ENCODE data around the gene MOAP1. TPM values are rescaled to one million over a fixed set of nuclear protein-coding genes. Genes with fewer than 3 reads are reported as not detected.
"Not testable (repeated sequence)": the region's sequence is repeated elsewhere in the genome, so short reads cannot be mapped to it uniquely, and the experiment has no call there.

MOAP1 gene
- polyA plus RNA-seq, 3 donors from 2014 or later: 68.0 to 124 (median 90.4) TPM

DNA sequence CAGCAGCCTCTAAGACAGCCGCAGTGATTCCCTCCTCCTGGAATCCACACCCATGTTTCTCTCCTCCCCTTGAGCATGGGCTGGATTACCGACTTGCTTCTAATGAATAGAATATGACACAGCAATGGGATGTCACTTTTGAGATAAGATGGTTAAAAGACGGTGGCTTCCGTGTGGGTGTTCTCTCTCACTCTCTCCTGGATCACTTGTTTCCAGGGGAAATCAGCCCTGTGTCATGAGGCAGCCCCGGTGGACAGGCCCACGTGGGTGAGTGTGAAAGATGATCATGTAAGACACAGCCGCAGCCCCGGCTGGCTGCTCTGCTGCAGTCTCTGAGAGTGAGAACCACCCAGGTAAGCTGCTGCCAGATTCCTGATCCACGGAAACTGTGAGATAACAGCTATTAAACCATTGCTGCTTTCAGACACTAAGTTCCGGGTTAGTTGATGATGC lies 10.7 kb downstream of the MOAP1 start:
- Mint-ChIP-seq H3K27ac (no peak overlapping the region), H3K36me3 (no peaks in the 10 kb centered on the region), H3K27me3 (ENCODE audit: low read depth in 3 of 3) (peaks cover 0 to 5% (median under 1%) of the 10 kb centered on the region in 3 donors), H3K4me1 (no peaks in the 10 kb centered on the region), H3K4me3 (no peak overlapping the region), H3K9me3 (no peaks in the 10 kb centered on the region)
- DNase-seq: no peak

DNA sequence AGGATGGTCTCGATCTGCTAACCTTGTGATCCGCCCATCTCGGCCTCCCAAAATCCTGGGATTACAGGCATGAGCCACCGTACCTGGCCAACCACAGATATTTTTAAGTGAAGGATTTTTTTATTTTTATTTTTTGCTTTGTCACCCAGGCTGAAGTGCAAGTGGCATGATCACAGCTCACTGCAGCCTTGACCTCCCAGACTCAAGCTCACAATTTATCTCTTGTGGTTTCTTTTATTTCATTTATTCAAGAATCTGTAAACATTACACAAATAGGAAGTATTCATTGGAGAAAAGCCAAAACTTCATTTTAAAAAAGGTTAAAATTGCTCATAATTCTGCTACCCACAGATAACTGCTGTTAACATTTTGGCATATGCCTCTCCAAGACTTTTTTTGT lies 13.3 kb downstream of the MOAP1 start:
- DNase-seq: no peak
- H3K36me3 Mint-ChIP-seq: no peaks in the 10 kb centered on the region
- H3K27me3 Mint-ChIP-seq (ENCODE audit: low read depth in 3 of 3): peaks cover 0 to 6% (median 2%) of the 10 kb centered on the region in 3 donors
- no peaks in the 10 kb centered on the region for H3K4me1 Mint-ChIP-seq
- no peak overlapping the region for H3K4me3 Mint-ChIP-seq
- no peak overlapping the region for H3K27ac Mint-ChIP-seq
- H3K9me3 Mint-ChIP-seq: no peaks in the 10 kb centered on the region

DNA sequence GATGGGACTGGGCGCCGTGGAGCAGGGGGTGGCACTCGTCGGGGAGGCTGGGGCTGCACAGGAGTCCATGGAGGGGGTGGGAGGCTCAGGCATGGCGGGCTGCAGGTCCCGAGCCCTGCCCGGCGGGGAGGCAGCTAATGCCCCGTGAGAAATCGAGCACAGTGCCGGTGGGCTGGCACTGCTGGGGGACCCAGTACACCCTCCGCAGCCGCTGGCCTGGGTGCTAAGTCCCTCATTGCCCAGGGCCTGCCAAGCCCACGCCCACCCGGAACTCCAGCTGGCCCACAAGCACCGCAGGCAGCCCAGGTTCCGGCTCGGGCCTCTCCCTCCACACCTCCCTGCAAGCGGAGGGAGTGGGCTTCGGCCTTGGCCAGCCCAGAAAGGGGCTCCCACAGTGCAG lies 14.6 kb downstream of the MOAP1 start:
- not testable (repeated sequence) for H3K9me3 Mint-ChIP-seq; H3K27me3 Mint-ChIP-seq (ENCODE audit: low read depth in 3 of 3); H3K4me3 Mint-ChIP-seq; DNase-seq; H3K27ac Mint-ChIP-seq; H3K36me3 Mint-ChIP-seq; H3K4me1 Mint-ChIP-seq

DNA sequence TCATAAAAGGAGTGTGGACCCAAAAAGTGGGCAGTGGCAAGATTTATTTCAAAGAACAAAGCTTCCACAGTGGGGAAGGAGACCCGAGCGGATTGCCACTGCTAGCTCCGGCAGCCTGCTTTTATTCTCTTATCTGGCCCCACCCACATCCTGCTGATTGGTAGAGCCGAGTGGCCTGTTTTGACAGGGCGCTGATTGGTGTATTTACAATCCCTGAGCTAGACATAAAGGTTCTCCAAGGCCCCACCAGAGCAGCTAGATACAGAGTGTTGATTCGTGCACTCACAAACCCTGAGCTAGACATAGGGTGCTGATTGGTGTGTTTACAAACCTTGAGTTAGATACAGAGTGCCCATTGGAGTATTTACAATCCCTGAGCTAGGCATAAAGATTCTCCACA lies 15.1 kb downstream of the MOAP1 start:
- not testable (repeated sequence) for DNase-seq; H3K4me3 Mint-ChIP-seq; H3K9me3 Mint-ChIP-seq; H3K4me1 Mint-ChIP-seq; H3K36me3 Mint-ChIP-seq; H3K27me3 Mint-ChIP-seq (ENCODE audit: low read depth in 3 of 3); H3K27ac Mint-ChIP-seq

GRCh38 chr14:93168610-93169009 lies 16.1 kb downstream of the MOAP1 start:
- not testable (repeated sequence) for H3K27me3 Mint-ChIP-seq (ENCODE audit: low read depth in 3 of 3); H3K4me3 Mint-ChIP-seq; H3K27ac Mint-ChIP-seq; H3K9me3 Mint-ChIP-seq; H3K4me1 Mint-ChIP-seq; H3K36me3 Mint-ChIP-seq; DNase-seq

GRCh38 chr14:93165271-93166265 lies 19.1 kb downstream of the MOAP1 start:
- not testable (repeated sequence) for H3K27ac Mint-ChIP-seq; H3K9me3 Mint-ChIP-seq; DNase-seq; H3K27me3 Mint-ChIP-seq (ENCODE audit: low read depth in 3 of 3); H3K4me1 Mint-ChIP-seq; H3K4me3 Mint-ChIP-seq; H3K36me3 Mint-ChIP-seq

DNA sequence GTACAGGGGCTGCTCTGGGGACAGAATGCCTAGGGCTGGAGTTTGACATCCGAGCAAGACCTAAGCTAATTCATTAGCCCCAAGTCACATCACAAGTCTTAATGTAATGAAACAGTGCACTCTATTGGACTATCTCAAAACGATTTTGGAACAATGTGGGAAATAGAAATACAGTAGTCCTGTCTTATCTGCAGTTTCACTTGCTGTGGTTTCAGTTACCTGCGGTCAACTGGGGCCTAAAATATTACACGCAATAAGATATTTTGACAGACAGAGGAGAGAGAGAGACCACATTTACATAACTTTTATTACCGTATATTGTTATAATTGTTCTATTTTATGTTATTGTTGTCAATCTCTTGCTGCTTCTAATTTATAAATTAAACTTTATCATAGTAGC lies 21.1 kb downstream of the MOAP1 start:
- H3K36me3 Mint-ChIP-seq: no peaks in the 10 kb centered on the region
- no peaks in the 10 kb centered on the region for H3K9me3 Mint-ChIP-seq
- H3K4me3 Mint-ChIP-seq: no peak overlapping the region
- no peaks in the 10 kb centered on the region for H3K4me1 Mint-ChIP-seq
- no peak for DNase-seq
- H3K27ac Mint-ChIP-seq: no peak overlapping the region
- no peaks in the 10 kb centered on the region for H3K27me3 Mint-ChIP-seq (ENCODE audit: low read depth in 3 of 3)

GRCh38 chr14:93161411-93161940 lies 23.2 kb downstream of the MOAP1 start:
- Mint-ChIP-seq H3K36me3 (no peaks in the 10 kb centered on the region), H3K4me3 (no peak overlapping the region), H3K4me1 (no peaks in the 10 kb centered on the region), H3K27me3 (ENCODE audit: low read depth in 3 of 3) (peaks cover 0 to 2% (median 0%) of the 10 kb centered on the region in 3 donors), H3K9me3 (no peaks in the 10 kb centered on the region), H3K27ac (no peak overlapping the region)
- DNase-seq: no peak

DNA sequence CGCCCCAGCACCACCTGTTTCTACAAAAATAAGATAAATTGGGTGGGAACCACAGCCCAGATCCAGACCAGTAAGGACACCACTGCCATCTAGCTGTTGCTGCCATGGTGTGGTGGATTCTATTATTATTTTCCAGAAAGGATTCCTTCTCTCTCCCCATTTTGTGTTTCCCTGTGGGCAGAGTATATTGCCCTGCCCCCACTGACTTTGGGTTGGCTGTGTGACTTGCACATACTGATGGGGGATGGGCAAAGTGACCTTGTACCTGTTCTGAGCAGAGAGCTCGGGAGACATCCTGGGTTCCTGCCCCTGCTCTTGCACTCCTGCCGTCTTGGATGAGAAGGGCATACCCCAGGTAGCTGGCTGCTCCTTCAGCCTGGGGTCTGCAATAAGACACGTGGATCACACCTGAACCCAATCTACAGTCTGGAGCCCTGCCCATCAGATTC lies 24.3 kb downstream of the MOAP1 start:
- H3K27ac Mint-ChIP-seq: no peak overlapping the region
- DNase-seq: no peak
- peaks cover 0 to 2% (median 0%) of the 10 kb centered on the region in 3 donors for H3K27me3 Mint-ChIP-seq (ENCODE audit: low read depth in 3 of 3)
- no peaks in the 10 kb centered on the region for H3K36me3 Mint-ChIP-seq
- no peaks in the 10 kb centered on the region for H3K9me3 Mint-ChIP-seq
- no peak overlapping the region for H3K4me3 Mint-ChIP-seq
- no peaks in the 10 kb centered on the region for H3K4me1 Mint-ChIP-seq

DNA sequence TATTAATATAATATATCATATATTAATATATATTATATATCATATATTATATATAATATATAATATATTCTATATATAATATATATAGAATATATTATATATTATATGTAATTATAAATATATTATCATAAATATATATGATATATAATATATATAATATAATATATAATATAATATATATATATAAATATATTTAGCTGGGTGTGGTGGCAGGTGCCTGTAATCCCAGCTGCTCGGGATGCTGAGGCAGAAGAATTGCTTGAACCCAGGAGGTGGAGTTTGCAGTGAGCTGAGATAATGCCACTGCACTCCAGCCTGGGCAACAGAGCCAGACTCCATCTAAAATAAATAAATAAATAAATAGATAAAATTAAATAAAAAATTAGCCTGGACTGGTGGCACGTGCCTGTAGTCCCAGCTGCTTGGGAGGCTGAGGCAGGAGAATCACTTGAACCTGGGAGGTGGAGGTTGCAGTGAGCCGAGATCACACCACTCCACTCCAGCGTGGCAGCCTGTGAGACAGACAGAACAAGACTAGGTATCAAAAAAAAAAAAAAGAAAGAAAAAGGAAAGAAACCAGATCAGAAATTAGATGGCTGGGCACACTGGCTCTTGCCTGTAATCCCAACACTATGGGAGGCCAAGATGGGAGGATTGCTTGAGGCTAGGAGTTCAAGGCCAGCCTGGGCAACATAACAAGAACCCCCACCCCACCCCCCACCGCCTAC lies 24.9 kb downstream of the MOAP1 start:
- not testable (repeated sequence) for H3K9me3 Mint-ChIP-seq; H3K27me3 Mint-ChIP-seq (ENCODE audit: low read depth in 3 of 3); H3K27ac Mint-ChIP-seq; H3K36me3 Mint-ChIP-seq; H3K4me1 Mint-ChIP-seq; H3K4me3 Mint-ChIP-seq; DNase-seq

DNA sequence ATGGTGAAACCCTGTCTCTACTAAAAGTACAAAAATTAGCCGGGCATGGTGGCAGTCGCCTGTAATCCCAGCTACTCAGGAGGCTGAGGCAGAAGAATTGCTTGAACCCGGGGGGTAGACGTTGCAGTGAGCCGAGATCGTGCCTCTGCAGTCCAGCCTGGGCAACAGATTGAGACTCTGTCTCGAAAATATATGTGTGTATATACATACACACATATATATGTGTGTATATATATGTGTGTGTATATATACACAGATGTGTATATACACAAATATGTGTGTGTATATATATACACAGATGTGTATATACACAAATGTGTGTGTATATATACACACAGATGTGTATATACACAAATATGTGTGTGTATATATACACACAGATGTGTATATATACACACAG lies 26.3 kb downstream of the MOAP1 start:
- H3K4me3 Mint-ChIP-seq; H3K4me1 Mint-ChIP-seq; H3K27me3 Mint-ChIP-seq (ENCODE audit: low read depth in 3 of 3); DNase-seq; H3K36me3 Mint-ChIP-seq; H3K9me3 Mint-ChIP-seq; H3K27ac Mint-ChIP-seq: not testable (repeated sequence)

- H3K9me3 Mint-ChIP-seq: no peaks in the 10 kb centered on the region
- H3K27me3 Mint-ChIP-seq (ENCODE audit: low read depth in 3 of 3): peaks cover 0 to 2% (median 0%) of the 10 kb centered on the region in 3 donors
- H3K4me1 Mint-ChIP-seq: no peaks in the 10 kb centered on the region
- DNase-seq: no peak
- H3K27ac Mint-ChIP-seq: no peak overlapping the region
- no peaks in the 10 kb centered on the region for H3K36me3 Mint-ChIP-seq
- H3K4me3 Mint-ChIP-seq: no peak overlapping the region
Observed at GRCh38 chr14:93156693-93157369, 27.9 kb downstream of the MOAP1 start.

DNA sequence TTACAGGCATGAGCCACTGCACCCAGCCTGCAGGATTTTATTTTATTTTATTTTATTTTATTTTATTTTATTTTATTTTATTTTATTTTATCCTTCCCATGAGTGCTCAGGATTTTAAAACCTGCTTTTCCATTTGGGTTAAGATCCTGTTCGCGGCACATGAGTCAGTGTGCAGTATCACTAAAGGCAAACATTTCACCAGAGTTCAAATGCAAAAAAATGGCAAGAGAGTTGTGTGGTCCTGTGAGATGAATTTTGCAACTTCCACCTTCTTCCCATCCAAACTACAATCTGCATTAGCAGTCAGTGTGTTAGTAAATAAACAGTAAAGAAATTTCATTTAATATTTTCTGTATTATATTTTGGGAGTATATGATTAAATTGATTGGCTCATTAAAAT lies 29.0 kb downstream of the MOAP1 start:
- Mint-ChIP-seq H3K36me3 (no peaks in the 10 kb centered on the region), H3K4me1 (no peaks in the 10 kb centered on the region), H3K27ac (no peak overlapping the region), H3K4me3 (no peak overlapping the region), H3K9me3 (no peaks in the 10 kb centered on the region), H3K27me3 (ENCODE audit: low read depth in 3 of 3) (peaks cover 0 to 2% (median 0%) of the 10 kb centered on the region in 3 donors)
- DNase-seq: no peak

- Mint-ChIP-seq H3K4me3 (no peak overlapping the region), H3K36me3 (no peaks in the 10 kb centered on the region), H3K27ac (no peak overlapping the region), H3K27me3 (ENCODE audit: low read depth in 3 of 3) (peaks cover 0 to 2% (median 2%) of the 10 kb centered on the region in 3 donors), H3K9me3 (no peaks in the 10 kb centered on the region), H3K4me1 (no peaks in the 10 kb centered on the region)
- DNase-seq: no peak
Observed at GRCh38 chr14:93153121-93153520, 31.6 kb downstream of the MOAP1 start.
